Endodermal cell (in vitro differentiated cells): ENCODE data around the gene PRSS8. TPM values are rescaled to one million over a fixed set of nuclear protein-coding genes. Genes with fewer than 3 reads are reported as not detected.
"Not testable (repeated sequence)": the region's sequence is repeated elsewhere in the genome, so short reads cannot be mapped to it uniquely, and the experiment has no call there.

ENCODE experiments used
- DNase-seq: peaks from one replicate; pipeline ENCODE4 v3.0.0-alpha.2; 2017
- H3K27ac ChIP-seq: 2 replicates; pipeline ENCODE4 v1.5.1; 2013; ENCODE audit warnings: mild to moderate bottlenecking, low read depth, low read length, moderate library complexity
- H3K27me3 ChIP-seq: 2 replicates; pipeline ENCODE4 v1.6.1; 2013; ENCODE audit warnings: mild to moderate bottlenecking, low read length, moderate library complexity; ENCODE audit not compliant: insufficient read depth, control insufficient read depth, poor library complexity, severe bottlenecking
- H3K36me3 ChIP-seq: 2 replicates; pipeline ENCODE4 v1.7.0; 2013; ENCODE audit warnings: mild to moderate bottlenecking, low read length, moderate library complexity; ENCODE audit not compliant: control insufficient read depth, insufficient read depth
- H3K4me1 ChIP-seq: one replicate; pipeline ENCODE4 v1.7.0; 2013; ENCODE audit warnings: low read length; ENCODE audit not compliant: control insufficient read depth, insufficient read depth
- H3K4me3 ChIP-seq: 2 replicates; pipeline ENCODE4 v1.5.1; 2013; ENCODE audit warnings: mild to moderate bottlenecking, low read length, moderate library complexity
- H3K9ac ChIP-seq: 2 replicates; pipeline ENCODE4 v1.6.1; 2013; ENCODE audit warnings: mild to moderate bottlenecking, low read length, moderate library complexity; ENCODE audit not compliant: poor library complexity, severe bottlenecking; ENCODE audit errors: extremely low read depth
- H3K9me3 ChIP-seq: 2 replicates; pipeline ENCODE4 v1.6.1; 2013; ENCODE audit warnings: mild to moderate bottlenecking, low read length, moderate library complexity; ENCODE audit not compliant: control insufficient read depth
- H3K27ac Mint-ChIP-seq: 2 replicates; pipeline ENCODE4 v1.8.0; 2020; ENCODE audit warnings: mixed read lengths
- H3K27me3 Mint-ChIP-seq: 2 replicates; pipeline ENCODE4 v1.8.0; 2021; ENCODE audit warnings: mild to moderate bottlenecking, mixed read lengths; ENCODE audit not compliant: insufficient read depth
- H3K36me3 Mint-ChIP-seq: 2 replicates; pipeline ENCODE4 v1.8.0; 2020; ENCODE audit warnings: low read depth, mixed read lengths
- H3K4me1 Mint-ChIP-seq: 2 replicates; pipeline ENCODE4 v1.8.0; 2020; ENCODE audit warnings: mixed read lengths
- H3K4me3 Mint-ChIP-seq: 2 replicates; pipeline ENCODE4 v1.8.0; 2020; ENCODE audit warnings: mild to moderate bottlenecking, moderate library complexity, mixed read lengths
- H3K9me3 Mint-ChIP-seq: 2 replicates; pipeline ENCODE4 v1.8.0; 2020; ENCODE audit warnings: mild to moderate bottlenecking, mixed read lengths
- CTCF ChIP-seq: fragments of 200-600 bp; sonication (generic); conservative IDR thresholded peaks from 2 replicates; pipeline ENCODE4 v1.5.0; 2021; ENCODE audit warnings: antibody characterized with exemption, mild to moderate bottlenecking
- WGBS, 2 experiments: methylation state at CpG; one replicate each; pipeline versions ENCODE4 v1.1.5 to v1.1.7; 2013; ENCODE audit warnings: missing lambda C conversion rate in 2 of 2, mixed read lengths in 1 of 2; ENCODE audit not compliant: insufficient coverage in 1 of 2, insufficient read length in 1 of 2; 5-methylcytosine and 5-hydroxymethylcytosine counted together
- total RNA-seq, 2 donors: library from RNA; stranded (reverse); fragmentation: NEBNext Ultra II Directional in 1 of 2; extraction: Animal tissue kit (Norgen Biotek cat#: 25700) in 1 of 2; gene quantifications; 2 replicates in 1 of 2; 3 replicates in 1 of 2; pipeline ENCODE4 v1.2.1, GENCODE V29; 2021

Gene PRSS8
- total RNA-seq, 2 donors from 2014 or later, result 79.7 to 80.1 TPM

GRCh38 chr16:31107465-31107867 lies 28.1 kb downstream of the PRSS8 start:
- H3K27me3 ChIP-seq, result no peaks in the 10 kb centered on the region
- H3K4me1 ChIP-seq, result no peaks in the 10 kb centered on the region
- no peak for TF ChIP-seq CTCF
- 90 to 96% methylated on average over 6 of the region's 6 CpGs for WGBS, 2 experiments
- no peak overlapping the region for H3K27ac ChIP-seq
- Mint-ChIP-seq H3K27ac (no peak overlapping the region), H3K9me3 (peaks cover 9% of the 10 kb centered on the region), H3K27me3 (no peaks in the 10 kb centered on the region), H3K36me3 (peaks cover 27% of the 10 kb centered on the region), H3K4me1 (no peaks in the 10 kb centered on the region), H3K4me3 (peak overlapping the region; percentile 57)
- H3K36me3 ChIP-seq, result peaks cover 26% of the 10 kb centered on the region
- H3K9ac ChIP-seq, result no peak overlapping the region
- peak overlapping the region; percentile 80 for H3K4me3 ChIP-seq
- no peak for DNase-seq
- no peaks in the 10 kb centered on the region for H3K9me3 ChIP-seq

- Mint-ChIP-seq H3K36me3 (peaks cover 22% of the 10 kb centered on the region), H3K9me3 (peaks cover 10% of the 10 kb centered on the region), H3K4me3 (peak overlapping the region; percentile 57), H3K27ac (no peak overlapping the region), H3K4me1 (no peaks in the 10 kb centered on the region), H3K27me3 (no peaks in the 10 kb centered on the region)
- no peak for DNase-seq
- no peak overlapping the region for H3K27ac ChIP-seq
- no peaks in the 10 kb centered on the region for H3K9me3 ChIP-seq
- H3K27me3 ChIP-seq, result no peaks in the 10 kb centered on the region
- no peak overlapping the region for H3K9ac ChIP-seq
- peaks cover 24% of the 10 kb centered on the region for H3K36me3 ChIP-seq
- WGBS, 2 experiments, result 93 to 96% methylated on average over 23 to 28 of the region's 28 CpGs
- no peak for TF ChIP-seq CTCF
- no peak overlapping the region for H3K4me3 ChIP-seq
- no peaks in the 10 kb centered on the region for H3K4me1 ChIP-seq
These were observed 28.7 kb downstream of the PRSS8 start for GRCh38 chr16:31106509-31107464.

GRCh38 chr16:31105677-31106213 lies 29.8 kb downstream of the PRSS8 start:
- WGBS, 2 experiments, result 48 to 60% methylated on average over 13 to 30 of the region's 33 CpGs
- Histone ChIP-seq H3K4me1 (no peaks in the 10 kb centered on the region), H3K27me3 (no peaks in the 10 kb centered on the region), H3K4me3 (no peak overlapping the region), H3K36me3 (peaks cover 14% of the 10 kb centered on the region), H3K9ac (no peak overlapping the region), H3K9me3 (no peaks in the 10 kb centered on the region), H3K27ac (no peak overlapping the region)
- Mint-ChIP-seq H3K27me3 (peaks cover 3% of the 10 kb centered on the region), H3K9me3 (peaks cover 10% of the 10 kb centered on the region), H3K4me1 (no peaks in the 10 kb centered on the region), H3K4me3 (no peak overlapping the region), H3K27ac (no peak overlapping the region), H3K36me3 (peaks cover 14% of the 10 kb centered on the region)
- TF ChIP-seq CTCF, result peak; percentile 83
- peak; percentile 98 for DNase-seq

GRCh38 chr16:31100876-31101641 lies 34.5 kb downstream of the PRSS8 start:
- not testable (repeated sequence) for H3K4me1 ChIP-seq, H3K27ac ChIP-seq, H3K4me3 ChIP-seq, H3K36me3 Mint-ChIP-seq, H3K4me1 Mint-ChIP-seq, H3K36me3 ChIP-seq, H3K27me3 ChIP-seq, H3K9me3 ChIP-seq, H3K9ac ChIP-seq, H3K27ac Mint-ChIP-seq, H3K4me3 Mint-ChIP-seq, DNase-seq
- WGBS, 2 experiments, result 83 to 88% methylated on average over 8 to 13 of the region's 13 CpGs
- H3K9me3 Mint-ChIP-seq, result peaks cover 10% of the 10 kb centered on the region
- peaks cover 12% of the 10 kb centered on the region for H3K27me3 Mint-ChIP-seq
